Measurements from ENCODE around the gene MAMDC4. TPM values are rescaled to one million over a fixed set of nuclear protein-coding genes. Genes with fewer than 3 reads are reported as not detected.

MAMDC4 gene
- total and polyA plus RNA-seq, 2 of the 8 experiments (the other 6 are each of a cell fraction or from before 2014, with no cell fraction given) = 3.1 to 4.5 TPM

DNA sequence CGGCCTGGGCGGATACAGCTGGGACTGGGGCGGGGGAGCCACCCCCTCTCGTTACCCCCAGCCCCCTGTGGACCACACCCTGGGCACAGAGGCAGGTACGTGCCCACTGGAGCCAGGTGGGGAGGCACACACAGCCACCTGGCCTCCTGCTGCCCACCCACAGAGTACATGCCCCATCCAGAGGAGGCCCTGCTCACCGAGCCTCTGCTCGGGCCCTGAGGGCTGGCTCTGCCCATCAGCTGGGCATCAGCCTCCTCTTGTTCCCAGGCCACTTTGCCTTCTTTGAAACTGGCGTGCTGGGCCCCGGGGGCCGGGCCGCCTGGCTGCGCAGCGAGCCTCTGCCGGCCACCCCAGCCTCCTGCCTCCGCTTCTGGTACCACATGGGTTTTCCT is 6.3 kb downstream of the MAMDC4 start:
- POLR2A ChIA-PET (ENCODE audit: partially characterized antibody) = interaction anchor here (1.0 to 16.2 kb wide), 5 partner anchors 9 to 194 kb away, joined by 3 to 248 read pairs (median 3); partner anchors contain the start of gene AJM1
- no peak overlapping the region for H4K5ac ChIP-seq (ENCODE audit: insufficient read length, low read depth, low read length)
- H3K36me3 ChIP-seq (ENCODE audit: control insufficient read depth in 2 of 4, insufficient read depth in 4 of 4, low read length in 3 of 4) = peaks cover 10 to 25% (median 21%) of the 10 kb centered on the region in 4 experiments
- no peak for TF ChIP-seq CTBP2 (IDR thresholded peaks at IDR 0.05; ENCODE audit: borderline replicate concordance, insufficient read depth, insufficient read length, low read length)

More for the DNA sequence above, 6.3 kb downstream of the MAMDC4 start:
- Histone ChIP-seq H2BK12ac (ENCODE audit: low read depth, low read length) (no peak overlapping the region), H3K27me3 (replicated peaks in 1 of 4; ENCODE audit: control insufficient read depth in 3 of 4, extremely low read depth in 1 of 4, insufficient read depth in 3 of 4, low read length in 3 of 4) (no peaks in the 10 kb centered on the region), H2BK15ac (ENCODE audit: low read length) (no peak overlapping the region), H2AFZ (ENCODE audit: low read length) (no peak overlapping the region), H3K4me3 (ENCODE audit: extremely low read depth in 1 of 4, insufficient read depth in 2 of 4, low read depth in 3 of 4, low read length in 4 of 4) (no peak overlapping the region), H3K23me2 (ENCODE audit: low read depth, low read length) (no peaks in the 10 kb centered on the region), H3K14ac (ENCODE audit: insufficient read length) (no peak overlapping the region), H3K4me2 (ENCODE audit: insufficient read depth in 1 of 2, low read depth in 2 of 2, low read length in 2 of 2) (no peak overlapping the region), H4K8ac (ENCODE audit: extremely low read depth, insufficient read depth, low read length) (peak overlapping the region; percentile 80; the same call in 1 of the 2 replicates), H3K4ac (replicated peaks; ENCODE audit: insufficient read length, low read depth, low read length) (no peak overlapping the region), H3K23ac (ENCODE audit: insufficient read length) (no peak overlapping the region), H4K20me1 (replicated peaks in 1 of 2; ENCODE audit: control insufficient read depth in 1 of 2, insufficient read depth in 2 of 2, low read length in 2 of 2) (peaks cover 0 to 29% of the 10 kb centered on the region in 2 experiments), H3K56ac (replicated peaks; ENCODE audit: insufficient read length, low read depth, low read length) (no peak overlapping the region), H2BK120ac (replicated peaks; ENCODE audit: low read depth, low read length) (no peak overlapping the region), H3K79me2 (ENCODE audit: control insufficient read depth in 1 of 2, insufficient read depth in 2 of 2, low read length in 2 of 2) (no peaks in the 10 kb centered on the region), H3K79me1 (ENCODE audit: low read depth, low read length) (no peaks in the 10 kb centered on the region), H2AK5ac (ENCODE audit: low read depth, low read length) (no peak overlapping the region), H3K9me3 (ENCODE audit: insufficient read depth in 2 of 2, low read depth in 1 of 2, low read length in 1 of 2) (no peaks in the 10 kb centered on the region), H2BK5ac (ENCODE audit: low read depth, low read length) (no peak overlapping the region), H3K27ac (ENCODE audit: low read depth, low read length) (no peak overlapping the region), H4K91ac (replicated peaks; ENCODE audit: insufficient read length, low read length) (no peak overlapping the region), H3K9ac (replicated peaks in 1 of 4; ENCODE audit: extremely low read depth in 1 of 4, low read depth in 3 of 4, low read length in 3 of 4) (no peak overlapping the region), H3K4me1 (replicated peaks in 1 of 4; ENCODE audit: control insufficient read depth in 3 of 4, insufficient read depth in 4 of 4, low read length in 3 of 4) (no peaks in the 10 kb centered on the region; a peak in 1 of 7 replicates), H3K18ac (ENCODE audit: extremely low read depth, low read length) (no peak overlapping the region), H2BK20ac (ENCODE audit: low read length) (no peak overlapping the region)
- DNase-seq (ENCODE audit: low read depth in 1 of 2, low spot score in 2 of 2) (peak in 1 of 2 experiments; percentile 49), FAIRE-seq (no peak)
- CTCF ChIA-PET (ENCODE audit: partially characterized antibody) = no interaction called here
- WGBS, 2 experiments (ENCODE audit: extremely low coverage in 1 of 2, insufficient coverage in 1 of 2, insufficient read length in 1 of 2, insufficient replicate concordance in 2 of 2, low coverage in 1 of 2, low lambda C conversion rate in 2 of 2, missing lambda C conversion rate in 1 of 2) = 95% methylated on average over 12 of the region's 15 CpGs; no CpG with 5 or more reads in 1 of the 2 experiments

Measured in H1 (cell line).